Vagina (tissue), 2 donors: ENCODE results near the gene PURA. TPM values are rescaled to one million over a fixed set of nuclear protein-coding genes. Genes with fewer than 3 reads are reported as not detected.

Experiments
- DNase-seq, 2 donors: peaks; one replicate each; pipeline ENCODE4 v3.0.0-alpha.2; 2017; ENCODE audit errors: extremely low spot score in 2 of 2
- H3K27ac ChIP-seq: fragments of 200-600 bp; sonication (generic); one replicate; pipeline ENCODE4 v1.5.1; 2019
- H3K27me3 ChIP-seq: fragments of 200-600 bp; sonication (generic); one replicate; pipeline ENCODE4 v1.5.1; 2019
- H3K36me3 ChIP-seq, 2 donors: fragments of 200-600 bp; sonication (generic); one replicate each; pipeline ENCODE4 v1.5.1; 2017 to 2019
- H3K4me1 ChIP-seq: fragments of 200-600 bp; sonication (generic); one replicate; pipeline ENCODE4 v1.5.1; 2019
- H3K4me3 ChIP-seq, 2 donors: fragments of 200-600 bp; sonication (generic); 1 replicate in 1 of 2; 2 replicates in 1 of 2; pipeline ENCODE4 v1.5.1; 2016 to 2019
- H3K9me3 ChIP-seq: fragments of 200-600 bp; sonication (generic); one replicate; pipeline ENCODE4 v1.5.1; 2019
- CTCF ChIP-seq, 3 experiments: fragments of 450-650 bp in 2 of 3; fragments of 200-600 bp in 1 of 3; sonication (generic) in 1 of 3; IDR thresholded peaks; one replicate each; pipeline ENCODE4 v1.5.1; 2017 to 2019; ENCODE audit warnings: antibody characterized with exemption in 3 of 3, mild to moderate bottlenecking in 2 of 3, moderate library complexity in 2 of 3
- POLR2A ChIP-seq, 2 donors: fragments of 450-650 bp; IDR thresholded peaks; one replicate each; pipeline ENCODE4 v1.6.1; 2017; ENCODE audit warnings: antibody characterized with exemption in 2 of 2, mild to moderate bottlenecking in 2 of 2, moderate library complexity in 2 of 2
- POLR2AphosphoS5 ChIP-seq, 2 donors: sonication (generic); formaldehyde crosslinking; IDR thresholded peaks; one replicate each; pipeline ENCODE4 v1.9.0; 2017; ENCODE audit warnings: antibody characterized with exemption in 2 of 2, mild to moderate bottlenecking in 2 of 2, low read depth in 1 of 2; ENCODE audit not compliant: insufficient read depth in 1 of 2
- intact Hi-C: fragments of 100-400 bp; cut with DNase I; formaldehyde crosslinking; loops from one replicate; pipeline ENCODE4 v1.15.1; 2023
- total RNA-seq: library from RNA; depleted of rRNA; stranded (reverse); fragments of >200 nt; gene quantifications from one replicate; pipeline ENCODE4 v1.2.3, GENCODE V29; 2016

The PURA gene
- total RNA-seq, 1 donor from 2014 or later, result 29.7 TPM

- no peak for DNase-seq
- H3K27me3 ChIP-seq, result no peaks in the 10 kb centered on the region
- intact Hi-C loops, result no loop called here
Measured at GRCh38 chr5:140159014-140159927, 45.4 kb downstream of the PURA start.

DNA sequence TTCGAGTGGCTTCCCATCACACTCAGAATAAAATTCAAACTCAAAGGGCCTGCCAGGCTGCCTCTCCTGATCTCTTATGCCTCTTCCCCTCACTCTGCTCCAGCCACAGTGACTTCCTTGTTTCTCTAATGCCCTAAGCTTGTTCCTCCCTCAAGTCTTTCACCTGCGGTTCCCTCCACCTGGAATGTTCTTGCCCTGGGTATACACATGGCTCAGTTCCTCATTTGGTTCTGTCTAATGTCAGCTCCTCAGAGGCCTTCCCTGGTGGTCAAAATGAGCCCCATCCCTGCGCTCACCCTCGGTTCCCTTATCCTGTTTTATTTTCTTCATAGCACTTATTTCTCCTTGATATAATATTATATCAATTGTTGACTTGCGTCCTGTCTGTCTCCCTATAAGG, 48.4 kb downstream of the PURA start:
- intact Hi-C loops, result no loop called here
- TF ChIP-seq POLR2A (IDR thresholded peaks at IDR 0.05), result no peak
- TF ChIP-seq POLR2AphosphoS5 (IDR thresholded peaks at IDR 0.05; ENCODE audit: insufficient read depth in 1 of 2, low read depth in 1 of 2), result no peak
- TF ChIP-seq CTCF (IDR thresholded peaks at IDR 0.05), result no peak
- H3K27me3 ChIP-seq, result no peaks in the 10 kb centered on the region
- DNase-seq, result no peak
- no peaks in the 10 kb centered on the region for H3K9me3 ChIP-seq
- no peak overlapping the region for H3K27ac ChIP-seq
- no peak overlapping the region for H3K4me3 ChIP-seq
- H3K4me1 ChIP-seq, result no peaks in the 10 kb centered on the region
- no peaks in the 10 kb centered on the region for H3K36me3 ChIP-seq

More at GRCh38 chr5:140159014-140159927, 45.4 kb downstream of the PURA start:
- TF ChIP-seq CTCF (IDR thresholded peaks at IDR 0.05) (no peak), POLR2A (IDR thresholded peaks at IDR 0.05) (no peak), POLR2AphosphoS5 (IDR thresholded peaks at IDR 0.05; ENCODE audit: insufficient read depth in 1 of 2, low read depth in 1 of 2) (no peak)
- peaks cover 6% of the 10 kb centered on the region for H3K4me1 ChIP-seq
- H3K36me3 ChIP-seq, result no peaks in the 10 kb centered on the region
- H3K9me3 ChIP-seq, result no peaks in the 10 kb centered on the region
- H3K27ac ChIP-seq, result no peak overlapping the region
- H3K4me3 ChIP-seq, result no peak overlapping the region

DNA sequence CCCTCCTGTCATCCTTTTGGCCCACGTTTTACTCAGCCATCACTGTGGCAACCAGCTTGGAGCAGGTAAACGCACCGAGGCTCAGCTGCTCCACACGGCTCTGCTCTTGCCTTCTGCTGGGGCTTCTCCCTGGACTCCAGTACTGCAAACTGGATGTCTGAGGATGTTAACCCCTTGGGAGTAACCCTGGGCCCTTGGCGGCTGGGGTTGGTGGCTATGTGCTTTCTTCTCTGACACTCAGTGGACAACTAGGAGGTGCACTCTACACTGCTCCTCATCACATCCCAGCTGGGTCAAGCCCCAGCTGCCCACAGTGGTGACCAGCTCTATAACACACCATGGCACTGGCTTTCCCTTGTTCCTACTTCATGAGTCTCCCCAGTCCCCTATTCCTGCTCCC, 48.9 kb downstream of the PURA start:
- no peak overlapping the region for H3K4me3 ChIP-seq
- no peaks in the 10 kb centered on the region for H3K9me3 ChIP-seq
- no peaks in the 10 kb centered on the region for H3K36me3 ChIP-seq
- TF ChIP-seq POLR2A (IDR thresholded peaks at IDR 0.05) (no peak), CTCF (IDR thresholded peaks at IDR 0.05) (no peak), POLR2AphosphoS5 (IDR thresholded peaks at IDR 0.05; ENCODE audit: insufficient read depth in 1 of 2, low read depth in 1 of 2) (no peak)
- intact Hi-C loops, result no loop called here
- no peak overlapping the region for H3K27ac ChIP-seq
- no peaks in the 10 kb centered on the region for H3K27me3 ChIP-seq
- no peaks in the 10 kb centered on the region for H3K4me1 ChIP-seq
- DNase-seq, result no peak

DNA sequence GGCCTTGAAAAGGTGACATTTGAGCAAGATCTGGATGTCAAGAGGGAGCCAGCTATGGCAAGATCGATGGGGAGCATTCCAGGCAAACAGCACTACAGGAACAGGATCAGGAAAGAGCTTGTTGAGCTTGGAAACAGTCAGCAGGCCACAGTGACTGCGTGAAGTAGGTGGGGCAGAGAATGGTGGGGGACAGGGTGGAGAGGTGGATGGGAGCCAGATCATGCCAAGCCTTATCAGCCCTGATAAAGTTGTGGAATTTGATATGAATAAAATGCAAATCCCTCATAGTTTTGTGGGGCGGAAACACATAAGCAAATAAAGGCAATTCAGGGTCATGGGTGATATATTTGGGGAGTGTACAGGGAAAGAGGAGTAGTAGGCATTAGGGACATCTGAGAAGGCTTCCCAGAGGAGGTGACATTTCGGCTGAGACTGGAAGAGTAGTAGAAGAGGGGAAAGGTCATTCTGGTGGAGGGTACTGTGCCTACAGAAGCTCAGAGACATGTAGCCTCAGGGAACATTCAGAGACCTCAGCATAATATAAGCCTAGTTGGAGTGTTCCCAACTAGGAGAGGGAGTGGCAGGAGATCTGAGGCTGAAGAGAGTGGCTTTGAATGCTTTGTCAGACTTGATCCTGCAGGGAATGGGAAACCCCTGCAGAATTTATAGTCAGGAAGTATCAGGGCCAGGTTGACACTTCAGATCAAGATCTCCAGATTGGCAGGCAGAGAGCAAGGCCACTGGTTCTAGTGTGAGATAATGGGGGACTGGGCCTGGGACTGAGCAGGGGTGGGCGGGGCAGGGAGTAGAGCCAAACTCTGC, 51.4 kb downstream of the PURA start:
- no peak overlapping the region for H3K4me3 ChIP-seq
- intact Hi-C loops, result no loop called here
- no peak for DNase-seq
- TF ChIP-seq POLR2AphosphoS5 (IDR thresholded peaks at IDR 0.05; ENCODE audit: insufficient read depth in 1 of 2, low read depth in 1 of 2) (no peak), POLR2A (IDR thresholded peaks at IDR 0.05) (no peak), CTCF (IDR thresholded peaks at IDR 0.05) (no peak)
- H3K27ac ChIP-seq, result no peak overlapping the region
- no peaks in the 10 kb centered on the region for H3K4me1 ChIP-seq
- no peaks in the 10 kb centered on the region for H3K36me3 ChIP-seq
- H3K27me3 ChIP-seq, result no peaks in the 10 kb centered on the region
- H3K9me3 ChIP-seq, result no peaks in the 10 kb centered on the region
